H9 (cell line): ENCODE data around the gene TMOD3. TPM values are rescaled to one million over a fixed set of nuclear protein-coding genes. Genes with fewer than 3 reads are reported as not detected.

Source experiments
- DNase-seq: peaks from one replicate; pipeline ENCODE4 v3.0.0-alpha.2; 2017
- H2AFZ ChIP-seq: one replicate; pipeline ENCODE4 v1.6.1; 2013; ENCODE audit warnings: mild to moderate bottlenecking, low read length, control low read depth, moderate library complexity
- H2AK5ac ChIP-seq: 2 replicates; pipeline ENCODE4 v1.6.1; 2013; ENCODE audit warnings: low read length, control low read depth, mixed read lengths; ENCODE audit not compliant: insufficient read length
- H2BK120ac ChIP-seq: one replicate; pipeline ENCODE4 v1.6.1; 2013; ENCODE audit warnings: low read depth, mild to moderate bottlenecking, low read length, control low read depth, inconsistent platforms; ENCODE audit not compliant: poor library complexity, severe bottlenecking
- H2BK12ac ChIP-seq: 2 replicates; pipeline ENCODE4 v1.6.1; 2013; ENCODE audit warnings: low read length, control low read depth, mixed read lengths, low read depth; ENCODE audit not compliant: insufficient read length
- H2BK15ac ChIP-seq: 2 replicates; pipeline ENCODE4 v1.6.1; 2013; ENCODE audit warnings: low read depth, low read length, control low read depth
- H2BK20ac ChIP-seq: one replicate; pipeline ENCODE4 v1.6.1; 2013; ENCODE audit warnings: low read depth, mild to moderate bottlenecking, low read length, control low read depth, inconsistent platforms; ENCODE audit not compliant: poor library complexity, severe bottlenecking
- H2BK5ac ChIP-seq: 2 replicates; pipeline ENCODE4 v1.6.1; 2013; ENCODE audit warnings: low read length, control low read depth, mixed read lengths; ENCODE audit not compliant: insufficient read length
- H3K14ac ChIP-seq: 2 replicates; pipeline ENCODE4 v1.6.1; 2013; ENCODE audit warnings: low read length, control low read depth; ENCODE audit not compliant: insufficient read depth
- H3K18ac ChIP-seq: 2 replicates; pipeline ENCODE4 v1.6.1; 2013; ENCODE audit warnings: low read depth, mild to moderate bottlenecking, mixed read lengths, low read length, control low read depth; ENCODE audit not compliant: insufficient read length
- H3K23ac ChIP-seq: 2 replicates; pipeline ENCODE4 v1.6.1; 2013; ENCODE audit warnings: low read length, control low read depth, mixed read lengths, low read depth; ENCODE audit not compliant: insufficient read length
- H3K23me2 ChIP-seq: 2 replicates; pipeline ENCODE4 v1.6.1; 2013; ENCODE audit warnings: low read depth, mild to moderate bottlenecking, mixed read lengths, low read length, control low read depth; ENCODE audit not compliant: insufficient read length, poor library complexity, severe bottlenecking
- H3K27ac ChIP-seq: 2 replicates; pipeline ENCODE4 v1.5.1; 2013; ENCODE audit warnings: low read length, control low read depth, mixed read lengths, low read depth; ENCODE audit not compliant: insufficient read length
- H3K27me3 ChIP-seq: 2 replicates; pipeline ENCODE4 v1.6.1; 2013; ENCODE audit warnings: low read length, control low read depth, inconsistent platforms; ENCODE audit not compliant: insufficient read depth
- H3K4ac ChIP-seq: 2 replicates; pipeline ENCODE4 v1.6.1; 2013; ENCODE audit warnings: low read depth, mild to moderate bottlenecking, control low read depth, inconsistent platforms, low read length, moderate library complexity
- H3K4me1 ChIP-seq: 2 replicates; pipeline ENCODE4 v1.6.1; 2013; ENCODE audit warnings: low read length, control low read depth, inconsistent platforms; ENCODE audit not compliant: insufficient read depth
- H3K4me2 ChIP-seq: 2 replicates; pipeline ENCODE4 v1.6.1; 2013; ENCODE audit warnings: low read length, control low read depth, mixed read lengths; ENCODE audit not compliant: insufficient read length, insufficient read depth
- H3K56ac ChIP-seq: 2 replicates; pipeline ENCODE4 v1.6.1; 2013; ENCODE audit warnings: low read depth, mild to moderate bottlenecking, mixed read lengths, low read length, control low read depth; ENCODE audit not compliant: insufficient read length
- H3K79me1 ChIP-seq: 2 replicates; pipeline ENCODE4 v1.6.1; 2013; ENCODE audit warnings: low read depth, mild to moderate bottlenecking, moderate library complexity, low read length, control low read depth, inconsistent platforms; ENCODE audit not compliant: insufficient read depth, poor library complexity, severe bottlenecking
- H3K79me2 ChIP-seq: 2 replicates; pipeline ENCODE4 v1.6.1; 2013; ENCODE audit warnings: low read length, control low read depth, inconsistent platforms; ENCODE audit not compliant: insufficient read depth
- H3K9ac ChIP-seq: 2 replicates; pipeline ENCODE4 v1.6.1; 2013; ENCODE audit warnings: low read length, control low read depth, mixed read lengths; ENCODE audit not compliant: insufficient read length; ENCODE audit errors: extremely low read depth
- H3K9me3 ChIP-seq: one replicate; pipeline ENCODE4 v1.6.1; 2013; ENCODE audit warnings: low read depth, low read length, inconsistent platforms; ENCODE audit not compliant: control insufficient read depth
- H3T11ph ChIP-seq: one replicate; pipeline ENCODE4 v1.6.1; 2013; ENCODE audit warnings: mild to moderate bottlenecking, low read length, control low read depth, inconsistent platforms
- H4K20me1 ChIP-seq: one replicate; pipeline ENCODE4 v1.6.1; 2013; ENCODE audit not compliant: control insufficient read depth, insufficient read length, insufficient read depth
- H4K5ac ChIP-seq: 2 replicates; pipeline ENCODE4 v1.6.1; 2013; ENCODE audit warnings: low read depth, mild to moderate bottlenecking, mixed read lengths, low read length, control low read depth; ENCODE audit not compliant: insufficient read length
- H4K8ac ChIP-seq: replicated peaks from 2 replicates; pipeline ENCODE4 v1.6.1; 2013; ENCODE audit warnings: low read length, control low read depth, mixed read lengths, low read depth; ENCODE audit not compliant: insufficient read length
- H4K91ac ChIP-seq: 2 replicates; pipeline ENCODE4 v1.6.1; 2013; ENCODE audit warnings: low read depth, mild to moderate bottlenecking, moderate library complexity, mixed read lengths, low read length, control low read depth; ENCODE audit not compliant: insufficient read length
- H3K27ac Mint-ChIP-seq, 3 experiments: 2 replicates in 2 of 3; 3 replicates in 1 of 3; pipeline ENCODE4 v1.8.0; 2020 to 2021; ENCODE audit warnings: mixed read lengths in 3 of 3, mild to moderate bottlenecking in 1 of 3, moderate library complexity in 1 of 3
- H3K27me3 Mint-ChIP-seq: 2 replicates; pipeline ENCODE4 v1.8.0; 2021; ENCODE audit warnings: low read depth, mild to moderate bottlenecking, moderate library complexity, mixed read lengths
- H3K36me3 Mint-ChIP-seq, 3 experiments: 2 replicates in 2 of 3; 3 replicates in 1 of 3; pipeline ENCODE4 v1.8.0; 2020 to 2021; ENCODE audit warnings: low read depth in 3 of 3, mixed read lengths in 3 of 3; ENCODE audit not compliant: insufficient read depth in 1 of 3
- H3K4me1 Mint-ChIP-seq, 2 experiments: 2 replicates each; pipeline ENCODE4 v1.8.0; 2020; ENCODE audit warnings: mixed read lengths in 2 of 2
- H3K4me3 Mint-ChIP-seq, 2 experiments: 2 replicates in 1 of 2; 3 replicates in 1 of 2; pipeline ENCODE4 v1.8.0; 2020 to 2021; ENCODE audit warnings: mild to moderate bottlenecking in 2 of 2, mixed read lengths in 2 of 2, moderate library complexity in 1 of 2
- H3K9me3 Mint-ChIP-seq, 2 experiments: 2 replicates in 1 of 2; 3 replicates in 1 of 2; pipeline ENCODE4 v1.8.0; 2020; ENCODE audit warnings: mild to moderate bottlenecking in 2 of 2, mixed read lengths in 2 of 2, moderate library complexity in 1 of 2
- CTCF ChIP-seq: fragments of 200-600 bp; sonication (generic); conservative IDR thresholded peaks from 3 replicates; pipeline ENCODE4 v1.8.0; 2021; ENCODE audit warnings: antibody characterized with exemption, mild to moderate bottlenecking
- WGBS: extraction: QIAGEN DNeasy Blood & Tissue Kit; methylation state at CpG from one replicate; pipeline ENCODE4 v1.1.7; 2013; ENCODE audit warnings: missing lambda C conversion rate, low lambda C conversion rate, mixed read lengths; ENCODE audit not compliant: insufficient read length; ENCODE audit errors: extremely low coverage; 5-methylcytosine and 5-hydroxymethylcytosine counted together
- total RNA-seq: library from RNA; stranded (reverse); gene quantifications from 2 replicates; pipeline ENCODE4 v1.2.1, GENCODE V29; 2021

Gene TMOD3
- total RNA-seq, 1 experiment from 2014 or later, result 24.7 TPM

- Histone ChIP-seq H3K4me1 (peaks cover 13% of the 10 kb centered on the region; the same call in 1 of the 2 replicates), H2BK12ac (no peak overlapping the region), H4K5ac (no peak overlapping the region), H2AFZ (no peak overlapping the region), H3K14ac (no peak overlapping the region), H3K18ac (no peak overlapping the region), H2BK15ac (no peak overlapping the region), H3K23ac (no peak overlapping the region), H4K20me1 (no peaks in the 10 kb centered on the region), H2AK5ac (no peak overlapping the region), H3K9me3 (no peaks in the 10 kb centered on the region), H3K27ac (no peak overlapping the region), H3K9ac (no peak overlapping the region), H3K79me1 (peaks cover 3% of the 10 kb centered on the region), H2BK120ac (no peak overlapping the region), H3K27me3 (no peaks in the 10 kb centered on the region), H3K23me2 (no peaks in the 10 kb centered on the region), H3K56ac (no peak overlapping the region), H2BK20ac (no peak overlapping the region), H3K79me2 (peaks cover 2% of the 10 kb centered on the region; the same call in 1 of the 2 replicates), H3K4ac (no peak overlapping the region), H4K8ac (no peak overlapping the region), H3T11ph (no peak overlapping the region), H4K91ac (no peak overlapping the region), H3K4me2 (no peak overlapping the region), H2BK5ac (no peak overlapping the region)
- TF ChIP-seq CTCF, result no peak
- Mint-ChIP-seq H3K4me3 (no peak overlapping the region), H3K36me3 (no peaks in the 10 kb centered on the region), H3K27me3 (no peaks in the 10 kb centered on the region), H3K27ac (no peak overlapping the region), H3K4me1 (peaks cover 46 to 48% of the 10 kb centered on the region in 2 experiments), H3K9me3 (no peaks in the 10 kb centered on the region)
- WGBS, result no CpG with 5 or more reads among the region's 3 CpGs
- no peak for DNase-seq
Observed at GRCh38 chr15:51842265-51842664, 12.8 kb downstream of the TMOD3 start.
